GM12878 (cell line): ENCODE results near the gene CMBL. TPM values are rescaled to one million over a fixed set of nuclear protein-coding genes. Genes with fewer than 3 reads are reported as not detected.

Experiments used
- CUX1 ChIP-seq: IDR thresholded peaks from 2 replicates; pipeline ENCODE4 v1.6.1; 2012; ENCODE audit warnings: improper control_type of control experiment, low read depth, low read length; ENCODE audit not compliant: insufficient replicate concordance
- EZH2 ChIP-seq: IDR thresholded peaks from 2 replicates; pipeline ENCODE4 v1.6.1; 2012; ENCODE audit warnings: low read depth, mild to moderate bottlenecking, control low read depth, inconsistent platforms, low read length, borderline replicate concordance; ENCODE audit not compliant: control insufficient read depth
- polyA plus RNA-seq, 11 experiments: library from polyadenylated mRNA; depleted of rRNA in 4 of 11; unstranded in 6 of 11; stranded (reverse) in 5 of 11; fragments of >200 nt; fragmentation: Nextera tagmentation in 4 of 11; fragmentation: Illumina TruSeq in 1 of 11; extraction: Ambion mirVana in 4 of 11; extraction: Trizol in 1 of 11; gene quantifications; 1 replicate in 1 of 11; 2 replicates in 10 of 11; pipeline versions ENCODE4 v1.2.1 to v1.2.3, GENCODE V29; 2011 to 2016; ENCODE audit warnings: inconsistent platforms in 2 of 11, missing spikeins in 2 of 11, low read depth in 1 of 11
- total RNA-seq, 4 experiments: library from RNA; depleted of rRNA in 3 of 4; stranded (reverse); fragments of >200 nt in 3 of 4; fragmentation: Illumina TruSeq in 1 of 4; extraction: Trizol in 1 of 4; gene quantifications; 2 replicates each; pipeline versions ENCODE4 v1.2.1 to v1.2.3, GENCODE V29; 2013 to 2021
- TF ChIP-seq, protein P1 (sequence below): fragments of 150-350 bp; IDR thresholded peaks from 2 replicates; pipeline ENCODE4 v1.6.1; 2014; ENCODE audit warnings: mild to moderate bottlenecking, low read depth, low read length

The CMBL gene
- total and polyA plus RNA-seq, 10 of the 15 experiments (the other 5 are each of a cell fraction or from before 2014, with no cell fraction given) = 1.8 to 15.6 (median 7.5) TPM

DNA sequence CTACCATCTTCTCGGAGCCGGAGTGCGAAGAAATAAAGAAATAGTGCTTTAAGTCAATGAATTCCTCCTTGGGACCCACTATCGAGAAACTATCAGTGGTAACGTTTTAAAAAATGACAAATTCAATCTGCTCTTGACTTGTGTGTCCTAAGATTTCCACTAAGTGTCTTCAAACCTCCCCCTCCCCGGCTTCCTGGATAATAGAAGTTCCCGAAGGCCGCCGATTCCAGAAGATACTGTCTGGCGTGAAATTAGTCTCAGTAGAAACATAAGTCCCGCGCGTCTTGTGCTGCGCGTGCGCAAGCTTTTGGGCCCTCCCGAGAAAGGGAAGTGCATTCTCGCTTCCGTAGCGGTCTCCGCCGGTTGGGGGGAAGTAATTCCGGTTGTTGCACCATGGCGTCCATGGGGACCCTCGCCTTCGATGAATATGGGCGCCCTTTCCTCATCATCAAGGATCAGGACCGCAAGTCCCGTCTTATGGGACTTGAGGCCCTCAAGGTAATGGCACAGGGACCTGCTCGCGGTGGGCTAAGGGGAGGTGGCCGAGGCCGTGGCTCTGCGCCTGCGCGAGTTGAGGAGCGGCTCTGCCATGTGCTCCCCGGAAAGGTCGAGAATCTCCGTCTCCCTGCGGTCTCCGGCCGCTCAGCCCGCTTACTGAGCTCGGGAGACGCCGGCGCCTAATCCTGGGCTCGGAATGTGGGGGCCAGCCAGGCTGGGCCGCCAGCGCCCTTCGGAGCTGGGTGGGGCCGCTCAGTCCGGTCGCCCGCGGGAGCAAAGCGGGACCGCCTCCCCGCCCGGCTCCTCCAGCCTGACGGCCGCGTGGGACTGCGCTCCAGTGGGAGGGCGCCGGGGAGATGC, 57.5 kb downstream of the CMBL start, which contains the start of gene CCT5 (continued):
- TF ChIP-seq CUX1 (no peak), EZH2 (no peak)
- TF ChIP-seq, protein P1, sequence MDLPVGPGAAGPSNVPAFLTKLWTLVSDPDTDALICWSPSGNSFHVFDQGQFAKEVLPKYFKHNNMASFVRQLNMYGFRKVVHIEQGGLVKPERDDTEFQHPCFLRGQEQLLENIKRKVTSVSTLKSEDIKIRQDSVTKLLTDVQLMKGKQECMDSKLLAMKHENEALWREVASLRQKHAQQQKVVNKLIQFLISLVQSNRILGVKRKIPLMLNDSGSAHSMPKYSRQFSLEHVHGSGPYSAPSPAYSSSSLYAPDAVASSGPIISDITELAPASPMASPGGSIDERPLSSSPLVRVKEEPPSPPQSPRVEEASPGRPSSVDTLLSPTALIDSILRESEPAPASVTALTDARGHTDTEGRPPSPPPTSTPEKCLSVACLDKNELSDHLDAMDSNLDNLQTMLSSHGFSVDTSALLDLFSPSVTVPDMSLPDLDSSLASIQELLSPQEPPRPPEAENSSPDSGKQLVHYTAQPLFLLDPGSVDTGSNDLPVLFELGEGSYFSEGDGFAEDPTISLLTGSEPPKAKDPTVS = peak; percentile 80
